Astrocyte (in vitro differentiated cells and primary cell): Measurements from ENCODE around the gene TBXAS1.

ENCODE experiments used
- EZH2 ChIP-seq: IDR thresholded peaks from 2 replicates; pipeline ENCODE4 v1.6.1; 2012; ENCODE audit warnings: mild to moderate bottlenecking, low read length, inconsistent platforms; ENCODE audit not compliant: insufficient read depth
- TF ChIP-seq, protein P1 (sequence below): IDR thresholded peaks from 2 replicates; pipeline ENCODE4 v1.5.1; 2011; ENCODE audit warnings: low read depth, mild to moderate bottlenecking, inconsistent platforms, low read length, moderate library complexity; ENCODE audit not compliant: insufficient read depth

DNA sequence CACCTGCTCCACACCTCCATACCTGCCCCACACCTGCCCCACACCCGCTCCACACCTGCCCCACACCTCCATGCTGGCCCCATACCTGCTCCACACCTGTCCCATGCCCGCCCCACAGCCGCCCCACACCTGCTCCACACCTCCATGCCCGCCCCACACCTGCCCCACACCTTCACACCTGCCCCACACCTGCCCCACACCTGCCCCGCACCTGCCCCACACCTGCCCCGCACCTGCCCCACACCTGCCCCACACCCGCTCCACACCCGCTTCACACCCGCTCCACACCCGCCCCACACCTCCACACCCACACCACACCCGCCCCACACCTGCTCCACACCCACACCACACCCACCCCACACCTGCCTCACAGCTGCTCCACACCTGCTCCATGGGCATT lies 180.7 kb downstream of the TBXAS1 start:
- TF ChIP-seq, protein P1, sequence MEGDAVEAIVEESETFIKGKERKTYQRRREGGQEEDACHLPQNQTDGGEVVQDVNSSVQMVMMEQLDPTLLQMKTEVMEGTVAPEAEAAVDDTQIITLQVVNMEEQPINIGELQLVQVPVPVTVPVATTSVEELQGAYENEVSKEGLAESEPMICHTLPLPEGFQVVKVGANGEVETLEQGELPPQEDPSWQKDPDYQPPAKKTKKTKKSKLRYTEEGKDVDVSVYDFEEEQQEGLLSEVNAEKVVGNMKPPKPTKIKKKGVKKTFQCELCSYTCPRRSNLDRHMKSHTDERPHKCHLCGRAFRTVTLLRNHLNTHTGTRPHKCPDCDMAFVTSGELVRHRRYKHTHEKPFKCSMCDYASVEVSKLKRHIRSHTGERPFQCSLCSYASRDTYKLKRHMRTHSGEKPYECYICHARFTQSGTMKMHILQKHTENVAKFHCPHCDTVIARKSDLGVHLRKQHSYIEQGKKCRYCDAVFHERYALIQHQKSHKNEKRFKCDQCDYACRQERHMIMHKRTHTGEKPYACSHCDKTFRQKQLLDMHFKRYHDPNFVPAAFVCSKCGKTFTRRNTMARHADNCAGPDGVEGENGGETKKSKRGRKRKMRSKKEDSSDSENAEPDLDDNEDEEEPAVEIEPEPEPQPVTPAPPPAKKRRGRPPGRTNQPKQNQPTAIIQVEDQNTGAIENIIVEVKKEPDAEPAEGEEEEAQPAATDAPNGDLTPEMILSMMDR = no peak
- TF ChIP-seq EZH2 = no peak
